Neural cell (in vitro differentiated cells): ENCODE results near the gene DSN1. TPM values are rescaled to one million over a fixed set of nuclear protein-coding genes. Genes with fewer than 3 reads are reported as not detected.

ENCODE experiments used
- H2AFZ ChIP-seq: fragments of 200-600, 300-800 bp; sonication (generic), shearing (Covaris generic); 2 replicates; pipeline ENCODE4 v1.6.0; 2014; ENCODE audit warnings: low read depth, mild to moderate bottlenecking, antibody characterized with exemption, low read length, moderate library complexity
- H3F3A ChIP-seq: fragments of 200-600 bp; shearing (Covaris generic); 2 replicates; pipeline ENCODE4 v1.6.1; 2016; ENCODE audit warnings: mild to moderate bottlenecking, moderate library complexity, mixed read lengths, antibody characterized with exemption, low read length; ENCODE audit not compliant: insufficient read depth, poor library complexity, severe bottlenecking
- H3K27ac ChIP-seq: fragments of 200-600, 300-800 bp; sonication (generic), shearing (Covaris generic); 2 replicates; pipeline ENCODE4 v1.5.1; 2014; ENCODE audit warnings: mild to moderate bottlenecking, low read length, moderate library complexity
- H3K27me3 ChIP-seq: fragments of 300-800, 200-600 bp; sonication (generic), shearing (Covaris generic); 2 replicates; pipeline ENCODE4 v1.6.0; 2014; ENCODE audit warnings: mild to moderate bottlenecking, low read depth, low read length, moderate library complexity; ENCODE audit not compliant: insufficient read depth
- H3K36me3 ChIP-seq: fragments of 300-800, 200-600 bp; sonication (generic), shearing (Covaris generic); 2 replicates; pipeline ENCODE4 v1.5.1; 2014; ENCODE audit warnings: mild to moderate bottlenecking, antibody characterized with exemption, low read length, moderate library complexity; ENCODE audit not compliant: insufficient read depth
- H3K4me2 ChIP-seq: fragments of 300-800, 200-600 bp; sonication (generic), shearing (Covaris generic); 2 replicates; pipeline ENCODE4 v1.6.0; 2014; ENCODE audit warnings: mild to moderate bottlenecking, low read length
- H3K4me3 ChIP-seq: fragments of 300-800, 200-600 bp; sonication (generic), shearing (Covaris generic); 2 replicates; pipeline ENCODE4 v1.5.1; 2014; ENCODE audit warnings: mild to moderate bottlenecking, low read length, moderate library complexity
- H3K79me2 ChIP-seq: fragments of 200-600 bp; shearing (Covaris generic); replicated peaks from 2 replicates; pipeline ENCODE4 v1.6.0; 2014; ENCODE audit warnings: mild to moderate bottlenecking, low read length, moderate library complexity; ENCODE audit not compliant: insufficient read depth
- H3K9ac ChIP-seq: fragments of 300-800, 200-600 bp; sonication (generic), shearing (Covaris generic); 2 replicates; pipeline ENCODE4 v1.6.1; 2016; ENCODE audit warnings: mild to moderate bottlenecking, low read length, mixed read lengths
- H3K9me2 ChIP-seq: fragments of 200-600 bp; shearing (Covaris generic); 2 replicates; pipeline ENCODE4 v1.6.1; 2016; ENCODE audit warnings: mild to moderate bottlenecking, low read length, mixed read lengths; ENCODE audit not compliant: insufficient read depth
- H3K9me3 ChIP-seq: fragments of 200-600, 300-800 bp; sonication (generic), shearing (Covaris generic); 2 replicates; pipeline ENCODE4 v1.6.1; 2016; ENCODE audit warnings: mild to moderate bottlenecking, mixed run types, low read length, moderate library complexity, mixed read lengths
- H4K20me1 ChIP-seq: fragments of 200-600 bp; shearing (Covaris generic); 2 replicates; pipeline ENCODE4 v1.6.1; 2016; ENCODE audit warnings: mild to moderate bottlenecking, mixed run types; ENCODE audit not compliant: insufficient read depth
- EP300 ChIP-seq: fragments of 450-650 bp; conservative IDR thresholded peaks from 2 replicates; pipeline ENCODE4 v1.6.1; 2014; ENCODE audit warnings: antibody characterized with exemption, mild to moderate bottlenecking, moderate library complexity; ENCODE audit not compliant: poor library complexity, severe bottlenecking
- EZH2 ChIP-seq: fragments of 200-600, 300-800 bp; shearing (Covaris generic), sonication (generic); IDR thresholded peaks from 2 replicates; pipeline ENCODE4 v1.6.1; 2014; ENCODE audit warnings: antibody characterized with exemption, low read length, borderline replicate concordance, mild to moderate bottlenecking; ENCODE audit not compliant: insufficient read depth, poor library complexity, severe bottlenecking
- MXI1 ChIP-seq: fragments of 450-650 bp; conservative IDR thresholded peaks from 2 replicates; pipeline ENCODE4 v1.6.1; 2014; ENCODE audit warnings: antibody characterized with exemption, mild to moderate bottlenecking; ENCODE audit not compliant: poor library complexity, severe bottlenecking
- POLR2AphosphoS5 ChIP-seq: IDR thresholded peaks from 2 replicates; pipeline ENCODE4 v1.6.1; 2012
- RAD21 ChIP-seq: fragments of 450-650 bp; conservative IDR thresholded peaks from 2 replicates; pipeline ENCODE4 v1.6.1; 2014; ENCODE audit warnings: antibody characterized with exemption, mild to moderate bottlenecking, moderate library complexity
- REST ChIP-seq: IDR thresholded peaks from 2 replicates; pipeline ENCODE4 v1.6.1; 2012; ENCODE audit warnings: borderline replicate concordance
- SMC3 ChIP-seq: fragments of 450-650 bp; conservative IDR thresholded peaks from 2 replicates; pipeline ENCODE4 v1.6.1; 2014; ENCODE audit warnings: antibody characterized with exemption, mild to moderate bottlenecking, moderate library complexity; ENCODE audit not compliant: poor library complexity
- TAF1 ChIP-seq: IDR thresholded peaks from 2 replicates; pipeline ENCODE4 v1.6.1; 2012; ENCODE audit warnings: low read depth
- polyA plus RNA-seq: library from polyadenylated mRNA; depleted of rRNA; stranded (reverse); fragments of >200 nt; gene quantifications from 2 replicates; pipeline ENCODE4 v1.2.3, GENCODE V29; 2014
- TF ChIP-seq, protein P1 (sequence below): fragments of 450-650 bp; IDR thresholded peaks from 2 replicates; pipeline ENCODE4 v1.5.1; 2014; ENCODE audit warnings: antibody characterized with exemption, mild to moderate bottlenecking, moderate library complexity; ENCODE audit not compliant: poor library complexity, severe bottlenecking

The DSN1 gene
- polyA plus RNA-seq, 1 donor from 2014 or later, result 8.1 TPM

DNA sequence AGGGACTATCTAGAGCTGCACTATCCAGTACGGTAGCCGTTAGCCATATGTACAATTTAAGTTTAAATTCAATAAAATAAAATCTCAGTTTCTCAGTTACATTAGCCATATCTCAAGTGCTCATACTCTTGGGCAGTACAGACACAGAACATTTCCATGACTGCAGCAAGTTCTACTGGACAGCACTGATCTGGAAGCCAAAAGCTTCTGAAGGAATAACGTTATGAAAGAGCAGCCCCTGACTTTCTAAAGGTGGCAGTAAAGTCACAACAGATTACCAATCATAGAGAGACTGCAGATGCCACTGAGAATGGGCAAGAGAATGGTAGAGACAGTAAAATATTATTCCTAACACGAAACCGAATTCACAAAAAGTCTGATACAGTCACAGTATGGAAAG lies 64.4 kb downstream of the DSN1 start:
- Histone ChIP-seq H3K79me2 (no peaks in the 10 kb centered on the region), H4K20me1 (no peaks in the 10 kb centered on the region), H3K9me2 (no peaks in the 10 kb centered on the region), H3K27me3 (no peaks in the 10 kb centered on the region), H3K9me3 (no peaks in the 10 kb centered on the region), H2AFZ (no peak overlapping the region), H3K27ac (no peak overlapping the region), H3F3A (no peaks in the 10 kb centered on the region), H3K9ac (no peak overlapping the region), H3K36me3 (no peaks in the 10 kb centered on the region), H3K4me2 (no peak overlapping the region), H3K4me3 (no peak overlapping the region)
- TF ChIP-seq TAF1 (no peak), MXI1 (no peak), EZH2 (no peak), RAD21 (no peak), EP300 (no peak), REST (no peak), POLR2AphosphoS5 (no peak), SMC3 (no peak)
- TF ChIP-seq, protein P1, sequence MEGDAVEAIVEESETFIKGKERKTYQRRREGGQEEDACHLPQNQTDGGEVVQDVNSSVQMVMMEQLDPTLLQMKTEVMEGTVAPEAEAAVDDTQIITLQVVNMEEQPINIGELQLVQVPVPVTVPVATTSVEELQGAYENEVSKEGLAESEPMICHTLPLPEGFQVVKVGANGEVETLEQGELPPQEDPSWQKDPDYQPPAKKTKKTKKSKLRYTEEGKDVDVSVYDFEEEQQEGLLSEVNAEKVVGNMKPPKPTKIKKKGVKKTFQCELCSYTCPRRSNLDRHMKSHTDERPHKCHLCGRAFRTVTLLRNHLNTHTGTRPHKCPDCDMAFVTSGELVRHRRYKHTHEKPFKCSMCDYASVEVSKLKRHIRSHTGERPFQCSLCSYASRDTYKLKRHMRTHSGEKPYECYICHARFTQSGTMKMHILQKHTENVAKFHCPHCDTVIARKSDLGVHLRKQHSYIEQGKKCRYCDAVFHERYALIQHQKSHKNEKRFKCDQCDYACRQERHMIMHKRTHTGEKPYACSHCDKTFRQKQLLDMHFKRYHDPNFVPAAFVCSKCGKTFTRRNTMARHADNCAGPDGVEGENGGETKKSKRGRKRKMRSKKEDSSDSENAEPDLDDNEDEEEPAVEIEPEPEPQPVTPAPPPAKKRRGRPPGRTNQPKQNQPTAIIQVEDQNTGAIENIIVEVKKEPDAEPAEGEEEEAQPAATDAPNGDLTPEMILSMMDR, result no peak

DNA sequence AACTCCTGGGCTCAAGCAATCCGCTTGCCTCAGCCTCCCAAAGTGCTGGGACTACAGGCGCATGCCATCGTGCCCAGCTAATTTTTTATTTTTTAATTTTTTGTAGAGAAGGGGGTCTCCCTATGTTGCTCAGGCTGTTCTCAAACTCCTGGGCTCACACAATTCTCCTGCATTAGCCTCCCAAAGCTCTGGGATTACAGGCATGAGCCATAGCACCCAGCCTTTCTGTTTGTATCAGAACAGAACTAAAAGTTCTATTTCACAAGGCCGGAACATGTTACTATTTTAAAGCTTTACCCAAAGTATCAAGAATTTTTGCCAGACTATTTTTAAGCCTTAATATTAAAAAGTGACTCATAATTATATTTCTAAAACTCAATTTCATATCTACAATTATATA lies 70.0 kb downstream of the DSN1 start:
- Histone ChIP-seq H3K79me2 (no peaks in the 10 kb centered on the region), H2AFZ (no peak overlapping the region), H3K9me2 (no peaks in the 10 kb centered on the region), H3K4me3 (no peak overlapping the region), H3K9ac (no peak overlapping the region), H3K9me3 (no peaks in the 10 kb centered on the region), H3K36me3 (no peaks in the 10 kb centered on the region), H3K27ac (no peak overlapping the region), H3K27me3 (no peaks in the 10 kb centered on the region), H3K4me2 (no peak overlapping the region), H3F3A (no peaks in the 10 kb centered on the region), H4K20me1 (no peaks in the 10 kb centered on the region)
- TF ChIP-seq MXI1 (no peak), REST (no peak), RAD21 (no peak), SMC3 (no peak), POLR2AphosphoS5 (no peak), EP300 (no peak), TAF1 (no peak), EZH2 (no peak)
- TF ChIP-seq, protein P1, result no peak
